Endothelial cell of umbilical vein (primary cell): Measurements from ENCODE around the gene ACAT1. TPM values are rescaled to one million over a fixed set of nuclear protein-coding genes. Genes with fewer than 3 reads are reported as not detected.
"Not testable (repeated sequence)": the region's sequence is repeated elsewhere in the genome, so short reads cannot be mapped to it uniquely, and the experiment has no call there.

ENCODE experiments used
- BruUV-seq: library from RNA; stranded (reverse); fragments of 400-500 nt; replicated peaks from 2 replicates; lab custom pipeline; 2021; lab: Mats Ljungman, UMichigan
- CTCF ChIA-PET: fragments of 300-600, 350-600 bp; sonication (Branson Sonifier 250); formaldehyde crosslinking; loops from one replicate; lab custom pipeline; 2021; ENCODE audit warnings: antibody characterized with exemption, inconsistent platforms; lab: Charles Lee
- POLR2A ChIA-PET: fragments of 300-600, 350-600 bp; sonication (Branson Sonifier 250); formaldehyde crosslinking; loops from one replicate; lab custom pipeline; 2021; ENCODE audit warnings: antibody characterized with exemption, inconsistent platforms; lab: Charles Lee
- DNase-seq: peaks from one replicate; pipeline ENCODE4 v3.0.0-alpha.2; 2011; ENCODE audit warnings: low read depth, low spot score
- FAIRE-seq: peaks from 2 replicates; lab custom pipeline; 2011; peaks lifted over from hg19 to GRCh38; lab: Jason Lieb, UNC
- H2AFZ ChIP-seq: 2 replicates; pipeline ENCODE4 v1.6.0; 2012; ENCODE audit warnings: low read depth, low read length, control low read depth, inconsistent platforms
- H3K27ac ChIP-seq: 2 replicates; pipeline ENCODE4 v1.5.1; 2011; ENCODE audit warnings: low read depth, mild to moderate bottlenecking, control low read depth, low read length, moderate library complexity; ENCODE audit not compliant: insufficient read depth
- H3K27me3 ChIP-seq, 2 experiments: 2 replicates each; pipeline versions ENCODE4 v1.6.0 to v1.6.1; 2011; ENCODE audit warnings: low read length in 2 of 2, mixed read lengths in 1 of 2; ENCODE audit not compliant: control insufficient read depth in 2 of 2, insufficient read depth in 2 of 2
- H3K36me3 ChIP-seq, 2 experiments: 2 replicates in 1 of 2; 3 replicates in 1 of 2; pipeline ENCODE4 v1.5.1; 2011; ENCODE audit warnings: low read length in 2 of 2, mild to moderate bottlenecking in 1 of 2, moderate library complexity in 1 of 2; ENCODE audit not compliant: control insufficient read depth in 2 of 2, insufficient read depth in 2 of 2; ENCODE audit errors: extremely low read depth in 1 of 2
- H3K4me1 ChIP-seq: 3 replicates; pipeline ENCODE4 v1.5.1; 2011; ENCODE audit warnings: mild to moderate bottlenecking, low read length; ENCODE audit not compliant: control insufficient read depth, insufficient read depth; ENCODE audit errors: extremely low read depth
- H3K4me2 ChIP-seq: 2 replicates; pipeline ENCODE4 v1.6.1; 2011; ENCODE audit warnings: low read length, control low read depth, mixed read lengths; ENCODE audit not compliant: insufficient read depth
- H3K4me3 ChIP-seq, 3 experiments: fragments of 200-600 bp in 1 of 3; sonication (generic), shearing (Covaris generic) in 1 of 3; replicated peaks in 1 of 3; 2 replicates each; pipeline ENCODE4 v1.5.1; 2011 to 2016; ENCODE audit warnings: control low read depth in 3 of 3, low read length in 3 of 3, mild to moderate bottlenecking in 2 of 3, inconsistent platforms in 1 of 3, low read depth in 1 of 3, moderate library complexity in 1 of 3; ENCODE audit not compliant: insufficient read depth in 1 of 3
- H3K79me2 ChIP-seq: 2 replicates; pipeline ENCODE4 v1.6.0; 2012; ENCODE audit warnings: low read length, inconsistent platforms; ENCODE audit not compliant: control insufficient read depth, insufficient read depth
- H3K9ac ChIP-seq: replicated peaks from 2 replicates; pipeline ENCODE3; 2011; ENCODE audit warnings: low read length, control low read depth; ENCODE audit not compliant: insufficient read depth; ENCODE audit errors: extremely low read depth
- H3K9me1 ChIP-seq: replicated peaks from 3 replicates; pipeline ENCODE4 v1.6.0; 2011; ENCODE audit warnings: mild to moderate bottlenecking, low read length; ENCODE audit not compliant: control insufficient read depth, insufficient read depth; ENCODE audit errors: extremely low read depth
- H3K9me3 ChIP-seq: replicated peaks from 2 replicates; pipeline ENCODE4 v1.5.1; 2012; ENCODE audit warnings: low read length, inconsistent platforms; ENCODE audit not compliant: control insufficient read depth, insufficient read depth
- H4K20me1 ChIP-seq: replicated peaks from 2 replicates; pipeline ENCODE3; 2011; ENCODE audit warnings: mild to moderate bottlenecking, low read length; ENCODE audit not compliant: control insufficient read depth, insufficient read depth; ENCODE audit errors: extremely low read depth
- JUN ChIP-seq: IDR thresholded peaks from 2 replicates; pipeline ENCODE4 v1.6.1; 2011; ENCODE audit warnings: borderline replicate concordance, low read depth; ENCODE audit not compliant: insufficient read length, insufficient read depth
- dilution Hi-C: fragments of 300-500 bp; cut with MboI; formaldehyde crosslinking; loops from one replicate; pipeline ENCODE4 v1.15.0; 2019; ENCODE audit warnings: low sequenced_read_pairs; ENCODE audit not compliant: extremely low pct_ligation_motif_present
- intact Hi-C: fragments of 100-400 bp; cut with micrococcal nuclease; formaldehyde crosslinking; loops from one replicate; pipeline ENCODE4 v1.10.0; 2022
- polyA plus RNA-seq, 4 experiments: library from polyadenylated mRNA; depleted of rRNA in 3 of 4; stranded (reverse) in 3 of 4; unstranded in 1 of 4; fragments of >200 nt; gene quantifications; 2 replicates each; pipeline versions ENCODE4 v1.2.1 to v1.2.3, GENCODE V29; 2011 to 2012; ENCODE audit warnings: missing spikeins in 1 of 4
- total RNA-seq: library from RNA; stranded (reverse); gene quantifications from 2 replicates; pipeline ENCODE4 v1.2.3, GENCODE V29; 2021
- TF ChIP-seq, protein P1 (sequence below), 2 donors: IDR thresholded peaks; 1 replicate in 1 of 2; 2 replicates in 1 of 2; pipeline ENCODE4 v1.5.1; 2011; ENCODE audit warnings: low read length in 2 of 2, mild to moderate bottlenecking in 2 of 2, moderate library complexity in 2 of 2, control low read depth in 1 of 2, inconsistent platforms in 1 of 2, low read depth in 1 of 2; ENCODE audit not compliant: insufficient read depth in 1 of 2; ENCODE audit errors: extremely low read depth in 1 of 2

The ACAT1 gene
- total and polyA plus RNA-seq, 2 donors (not counting 3 experiments of a cell fraction or from before 2014, with no cell fraction given), result 36.8 to 59.9 TPM

DNA sequence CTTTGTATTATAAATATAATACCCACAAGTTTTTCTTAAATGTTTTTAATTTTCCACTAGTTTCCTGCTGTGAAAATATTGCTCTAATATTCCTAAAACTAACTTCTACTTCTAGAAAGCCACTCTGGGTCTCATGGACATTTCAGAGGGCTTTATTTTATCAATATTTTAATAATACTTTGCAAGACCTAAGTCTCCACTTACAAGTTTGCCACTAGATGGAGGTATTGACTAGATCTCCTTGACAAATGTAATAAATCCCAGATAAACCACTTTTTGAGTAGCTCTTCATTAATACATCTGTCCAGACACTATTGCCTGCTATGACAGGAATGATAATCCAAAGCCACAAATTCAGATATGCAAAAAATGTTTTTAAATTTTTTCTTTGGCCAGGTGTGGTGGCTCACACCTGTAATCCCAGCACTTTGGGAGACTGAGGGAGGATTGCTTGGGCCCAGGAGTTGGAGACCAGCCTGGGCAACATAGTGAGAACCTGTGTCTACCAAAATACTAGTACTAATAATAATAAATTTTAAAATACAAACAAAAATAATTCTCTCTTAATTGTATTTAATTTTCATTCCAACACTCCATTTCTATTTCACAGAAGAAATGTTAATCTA is 3.5 kb upstream of the ACAT1 start:
- H4K20me1 ChIP-seq, result no peaks in the 10 kb centered on the region
- no peak overlapping the region for H3K9ac ChIP-seq
- no peaks in the 10 kb centered on the region for H3K27me3 ChIP-seq
- no peaks in the 10 kb centered on the region for H3K9me3 ChIP-seq
- POLR2A ChIA-PET, result interaction anchor here (0.6 kb wide), 1 partner anchor 248 kb away, joined by 3 read pairs; no protein-coding TSS in a partner anchor
- DNase-seq, result peak; percentile 64
- dilution Hi-C loops (no loop called here), intact Hi-C loops (loop anchor here (1.0 to 10.0 kb wide), 2 partner anchors 530 to 1577 kb away; no protein-coding TSS in a partner anchor)
- peaks cover 7% of the 10 kb centered on the region for H3K4me1 ChIP-seq
- H3K4me3 ChIP-seq, result no peak overlapping the region
- H3K79me2 ChIP-seq, result peaks cover 7% of the 10 kb centered on the region
- TF ChIP-seq, protein P1, sequence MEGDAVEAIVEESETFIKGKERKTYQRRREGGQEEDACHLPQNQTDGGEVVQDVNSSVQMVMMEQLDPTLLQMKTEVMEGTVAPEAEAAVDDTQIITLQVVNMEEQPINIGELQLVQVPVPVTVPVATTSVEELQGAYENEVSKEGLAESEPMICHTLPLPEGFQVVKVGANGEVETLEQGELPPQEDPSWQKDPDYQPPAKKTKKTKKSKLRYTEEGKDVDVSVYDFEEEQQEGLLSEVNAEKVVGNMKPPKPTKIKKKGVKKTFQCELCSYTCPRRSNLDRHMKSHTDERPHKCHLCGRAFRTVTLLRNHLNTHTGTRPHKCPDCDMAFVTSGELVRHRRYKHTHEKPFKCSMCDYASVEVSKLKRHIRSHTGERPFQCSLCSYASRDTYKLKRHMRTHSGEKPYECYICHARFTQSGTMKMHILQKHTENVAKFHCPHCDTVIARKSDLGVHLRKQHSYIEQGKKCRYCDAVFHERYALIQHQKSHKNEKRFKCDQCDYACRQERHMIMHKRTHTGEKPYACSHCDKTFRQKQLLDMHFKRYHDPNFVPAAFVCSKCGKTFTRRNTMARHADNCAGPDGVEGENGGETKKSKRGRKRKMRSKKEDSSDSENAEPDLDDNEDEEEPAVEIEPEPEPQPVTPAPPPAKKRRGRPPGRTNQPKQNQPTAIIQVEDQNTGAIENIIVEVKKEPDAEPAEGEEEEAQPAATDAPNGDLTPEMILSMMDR (IDR thresholded peaks at IDR 0.05; ENCODE audit: extremely low read depth in 1 of 2, insufficient read depth in 1 of 2, low read depth in 1 of 2, low read length in 2 of 2), result peak; percentile 27 to 45
- TF ChIP-seq JUN, result no peak
- no TSS peak for BruUV-seq
- CTCF ChIA-PET, result interaction anchor here (0.6 to 4.5 kb wide), 39 partner anchors 9 to 1579 kb away, joined by 3 to 144 read pairs (median 4); partner anchors contain the start of genes ATM, C11orf65, CUL5 and DDX10
- no peak overlapping the region for H2AFZ ChIP-seq
- peak; percentile 80 for FAIRE-seq
- no peak overlapping the region for H3K4me2 ChIP-seq
- H3K9me1 ChIP-seq, result no peaks in the 10 kb centered on the region
- H3K27ac ChIP-seq, result no peak overlapping the region
- no peaks in the 10 kb centered on the region for H3K36me3 ChIP-seq

DNA sequence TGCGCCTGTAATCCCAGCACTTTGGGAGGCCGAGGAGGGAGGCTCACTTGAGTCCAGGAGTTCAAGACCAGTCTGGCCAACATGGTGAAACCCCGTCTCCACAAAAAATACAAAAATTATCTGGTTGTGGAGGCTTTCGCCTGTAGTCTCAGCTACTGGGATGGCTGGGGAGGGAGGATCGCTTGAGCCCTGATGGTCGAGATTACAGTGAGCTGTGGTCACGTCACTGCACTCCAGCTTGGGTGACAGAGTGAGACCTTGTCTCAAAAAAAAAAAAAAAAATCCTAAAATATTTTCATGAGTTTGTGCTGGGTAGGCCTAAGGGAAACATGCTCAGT is 462 bp upstream of the ACAT1 start:
- FAIRE-seq, result not testable (repeated sequence)
- H3K27ac ChIP-seq, result peak overlapping the region; percentile 2
- CTCF ChIA-PET, result interaction anchor here (0.7 to 4.5 kb wide), 3 partner anchors 102 to 528 kb away, joined by 3 to 144 read pairs (median 3); partner anchors contain the start of gene ATM

More for the DNA sequence above, 462 bp upstream of the ACAT1 start:
- POLR2A ChIA-PET, H3K27me3 ChIP-seq, H3K9ac ChIP-seq, H3K9me3 ChIP-seq, H3K9me1 ChIP-seq, H3K36me3 ChIP-seq, dilution Hi-C loops, DNase-seq, H4K20me1 ChIP-seq, BruUV-seq, H2AFZ ChIP-seq: not testable (repeated sequence)
- peaks cover 16% of the 10 kb centered on the region for H3K4me1 ChIP-seq
- peaks cover 33% of the 10 kb centered on the region for H3K79me2 ChIP-seq
- H3K4me3 ChIP-seq, result peak overlapping the region in 2 of 3 experiments; percentile 60 to 85
- intact Hi-C loops, result loop anchor here (1.0 to 5.0 kb wide), 4 partner anchors 101 to 376 kb away; partner anchors contain the start of genes C11orf65, CUL5, NPAT and POGLUT3
- H3K4me2 ChIP-seq, result peak overlapping the region; percentile 90
